BLaER1 treated with 17β-estradiol and CSF1 and Interleukin-3, amounts not matched to agents 10 nM and 100 nM (cell line): ENCODE results near the gene PDGFB.
"Not testable (repeated sequence)": the region's sequence is repeated elsewhere in the genome, so short reads cannot be mapped to it uniquely, and the experiment has no call there.

ENCODE experiments used
- H3K27ac ChIP-seq, 11 experiments: shearing (Covaris generic); formaldehyde crosslinking; 2 replicates each; pipeline ENCODE4 v1.8.1; 2022
- H3K27me3 ChIP-seq, 11 experiments: shearing (Covaris generic); formaldehyde crosslinking; 2 replicates each; pipeline ENCODE4 v1.8.1; 2022
- H3K36me3 ChIP-seq, 11 experiments: shearing (Covaris generic); formaldehyde crosslinking; 2 replicates each; pipeline ENCODE4 v1.8.1; 2022
- H3K4me1 ChIP-seq, 10 experiments: shearing (Covaris generic); formaldehyde crosslinking; 2 replicates each; pipeline ENCODE4 v1.8.1; 2022
- H3K4me2 ChIP-seq, 11 experiments: shearing (Covaris generic); formaldehyde crosslinking; 2 replicates each; pipeline ENCODE4 v1.8.1; 2022
- H3K4me3 ChIP-seq, 10 experiments: shearing (Covaris generic); formaldehyde crosslinking; 2 replicates each; pipeline ENCODE4 v1.8.1; 2022
- H3K9ac ChIP-seq, 11 experiments: shearing (Covaris generic); formaldehyde crosslinking; 2 replicates each; pipeline ENCODE4 v1.8.1; 2022
- H3K9me3 ChIP-seq, 11 experiments: shearing (Covaris generic); formaldehyde crosslinking; replicated peaks in 1 of 11; 2 replicates each; pipeline ENCODE4 v1.8.1; 2022
- H4K20me1 ChIP-seq, 11 experiments: shearing (Covaris generic); formaldehyde crosslinking; 2 replicates each; pipeline ENCODE4 v1.8.1; 2022
- Cebpa-rat ChIP-seq, 11 experiments: shearing (Covaris generic); IDR thresholded peaks; 2 replicates each; pipeline ENCODE4 v1.8.1; 2022

The PDGFB gene

GRCh38 chr22:39224550-39224949 lies 20.2 kb downstream of the PDGFB start:
- Histone ChIP-seq H3K4me2 (no peak overlapping the region), H4K20me1 (peaks cover 0 to 59% (median 13%) of the 10 kb centered on the region in 11 experiments; a peak in 15 of 22 replicates), H3K4me3 (no peak overlapping the region), H3K9ac (no peak overlapping the region), H3K36me3 (no peaks in the 10 kb centered on the region), H3K4me1 (peaks cover 6 to 16% (median 8%) of the 10 kb centered on the region in 10 experiments; a peak in 14 of 20 replicates), H3K27me3 (peaks cover 78 to 93% (median 87%) of the 10 kb centered on the region in 11 experiments), H3K9me3 (peaks cover 0 to 7% (median 5%) of the 10 kb centered on the region in 11 experiments; a peak in 8 of 22 replicates), H3K27ac (no peak overlapping the region)
- TF ChIP-seq Cebpa-rat (IDR thresholded peaks at IDR 0.05), result no peak

GRCh38 chr22:39223091-39223710 lies 21.6 kb downstream of the PDGFB start:
- Histone ChIP-seq H3K36me3 (no peaks in the 10 kb centered on the region), H3K4me2 (peak overlapping the region in 9 of 11 experiments; percentile 16 to 51 (median 26); a peak in 12 of 22 replicates), H3K27ac (no peak overlapping the region), H3K27me3 (peaks cover 65 to 86% (median 74%) of the 10 kb centered on the region in 11 experiments), H3K9me3 (peaks cover 0 to 10% (median 6%) of the 10 kb centered on the region in 11 experiments; a peak in 9 of 22 replicates), H3K4me3 (no peak overlapping the region), H4K20me1 (peaks cover 0 to 49% (median 8%) of the 10 kb centered on the region in 11 experiments; a peak in 13 of 22 replicates), H3K4me1 (peaks cover 6 to 16% (median 8%) of the 10 kb centered on the region in 10 experiments; a peak in 14 of 20 replicates), H3K9ac (no peak overlapping the region)
- no peak for TF ChIP-seq Cebpa-rat (IDR thresholded peaks at IDR 0.05)

GRCh38 chr22:39221999-39222686 lies 22.6 kb downstream of the PDGFB start:
- TF ChIP-seq Cebpa-rat (IDR thresholded peaks at IDR 0.05), result no peak
- Histone ChIP-seq H3K4me2 (0 out of 22 replicates have a peak overlapping the region, but pooled peaks of 1 of the 11 experiments have one; percentile 51), H3K4me3 (no peak overlapping the region), H3K27ac (no peak overlapping the region), H3K27me3 (peaks cover 54 to 75% (median 63%) of the 10 kb centered on the region in 11 experiments), H3K4me1 (peaks cover 6 to 16% (median 8%) of the 10 kb centered on the region in 10 experiments; a peak in 14 of 20 replicates), H3K9me3 (peaks cover 0 to 20% (median 6%) of the 10 kb centered on the region in 11 experiments; a peak in 10 of 22 replicates), H3K36me3 (no peaks in the 10 kb centered on the region), H4K20me1 (peaks cover 0 to 38% (median 7%) of the 10 kb centered on the region in 11 experiments; a peak in 13 of 22 replicates), H3K9ac (no peak overlapping the region)

- Histone ChIP-seq H3K4me1 (peaks cover 6 to 16% (median 8%) of the 10 kb centered on the region in 10 experiments; a peak in 14 of 20 replicates), H3K36me3 (no peaks in the 10 kb centered on the region), H4K20me1 (peaks cover 0 to 35% (median 7%) of the 10 kb centered on the region in 11 experiments; a peak in 13 of 22 replicates), H3K27ac (no peak overlapping the region), H3K9ac (no peak overlapping the region), H3K27me3 (peaks cover 49 to 66% (median 54%) of the 10 kb centered on the region in 11 experiments), H3K9me3 (peaks cover 0 to 20% (median 6%) of the 10 kb centered on the region in 11 experiments; a peak in 10 of 22 replicates), H3K4me3 (no peak overlapping the region), H3K4me2 (no peak overlapping the region)
- TF ChIP-seq Cebpa-rat (IDR thresholded peaks at IDR 0.05), result no peak
Observed at GRCh38 chr22:39220890-39221850, 23.6 kb downstream of the PDGFB start.

GRCh38 chr22:39220450-39220849 lies 24.3 kb downstream of the PDGFB start:
- Histone ChIP-seq H3K4me3 (no peak overlapping the region), H3K4me1 (peaks cover 6 to 16% (median 8%) of the 10 kb centered on the region in 10 experiments; a peak in 14 of 20 replicates), H4K20me1 (peaks cover 0 to 31% (median 7%) of the 10 kb centered on the region in 11 experiments; a peak in 13 of 22 replicates), H3K27ac (no peak overlapping the region), H3K9me3 (peaks cover 0 to 20% (median 6%) of the 10 kb centered on the region in 11 experiments; a peak in 10 of 22 replicates), H3K4me2 (no peak overlapping the region), H3K9ac (no peak overlapping the region), H3K27me3 (peaks cover 42 to 59% (median 47%) of the 10 kb centered on the region in 11 experiments), H3K36me3 (no peaks in the 10 kb centered on the region)
- TF ChIP-seq Cebpa-rat (IDR thresholded peaks at IDR 0.05), result no peak

- H3K9me3 ChIP-seq, result peaks cover 0 to 20% (median 6%) of the 10 kb centered on the region in 11 experiments; a peak in 10 of 22 replicates
- H3K27ac ChIP-seq, result no peak overlapping the region
- no peak overlapping the region for H3K4me2 ChIP-seq
- no peaks in the 10 kb centered on the region for H3K36me3 ChIP-seq
- no peak overlapping the region for H3K9ac ChIP-seq
- peaks cover 6 to 16% (median 8%) of the 10 kb centered on the region in 10 experiments; a peak in 14 of 20 replicates for H3K4me1 ChIP-seq
- peaks cover 0 to 20% (median 5%) of the 10 kb centered on the region in 11 experiments; a peak in 12 of 22 replicates for H4K20me1 ChIP-seq
- no peak for TF ChIP-seq Cebpa-rat (IDR thresholded peaks at IDR 0.05)
- peaks cover 35 to 51% (median 38%) of the 10 kb centered on the region in 11 experiments for H3K27me3 ChIP-seq
- no peak overlapping the region for H3K4me3 ChIP-seq
Observed at GRCh38 chr22:39219071-39220039, 25.4 kb downstream of the PDGFB start.

GRCh38 chr22:39218432-39218831 lies 26.4 kb downstream of the PDGFB start:
- peaks cover 26 to 46% (median 29%) of the 10 kb centered on the region in 11 experiments for H3K27me3 ChIP-seq
- H3K36me3 ChIP-seq, H3K9ac ChIP-seq, H3K4me2 ChIP-seq, H3K27ac ChIP-seq, H3K4me3 ChIP-seq: not testable (repeated sequence)
- peaks cover 0 to 20% (median 6%) of the 10 kb centered on the region in 11 experiments; a peak in 10 of 22 replicates for H3K9me3 ChIP-seq
- peaks cover 6 to 15% (median 8%) of the 10 kb centered on the region in 10 experiments; a peak in 14 of 20 replicates for H3K4me1 ChIP-seq
- peaks cover 0 to 11% (median 0%) of the 10 kb centered on the region in 11 experiments; a peak in 11 of 22 replicates for H4K20me1 ChIP-seq
